HG03108 (cell line): ENCODE results near the gene SERPINE1.

ENCODE experiments used
- ATAC-seq: cut with Tn5 transposase; IDR thresholded peaks from one replicate; pipeline ENCODE4 v1.9.1; 2021; ENCODE audit warnings: moderate library complexity; ENCODE audit not compliant: unreplicated experiment

Gene SERPINE1

DNA sequence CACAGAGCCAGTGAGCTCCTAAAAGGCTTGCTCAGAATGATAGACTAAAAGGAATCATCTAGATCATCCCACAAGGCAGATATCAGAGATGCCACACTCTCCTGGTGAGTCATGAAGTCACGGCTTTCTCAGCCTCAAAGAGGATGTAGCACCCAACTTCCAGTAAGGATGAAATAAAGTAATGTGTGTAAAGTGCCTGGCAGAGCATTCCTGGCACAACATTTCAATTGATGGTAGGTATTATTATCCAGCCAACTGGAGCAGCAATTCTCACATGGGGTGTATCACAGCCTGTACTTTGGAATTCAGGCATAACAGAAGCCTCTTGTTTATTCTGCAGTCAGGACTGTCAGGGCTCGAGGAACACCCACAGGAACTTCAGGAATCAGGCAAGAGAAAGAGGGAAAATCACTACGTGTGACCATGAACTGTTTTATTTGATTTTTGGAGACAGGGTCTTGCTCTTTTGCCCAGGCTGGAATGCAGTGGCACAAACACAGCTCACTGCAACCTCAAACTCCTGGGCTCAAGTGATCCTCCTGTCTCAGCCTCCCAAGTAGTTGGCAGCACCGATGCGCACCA is 58.4 kb downstream of the SERPINE1 start:
- ATAC-seq: no peak

- no peak for ATAC-seq
Observed at GRCh38 chr7:101186194-101186593, 59.3 kb downstream of the SERPINE1 start.

- ATAC-seq: no peak
Observed at GRCh38 chr7:101186844-101187428, 60.0 kb downstream of the SERPINE1 start.
